Measurements from ENCODE around the gene MARCHF2. TPM values are rescaled to one million over a fixed set of nuclear protein-coding genes. Genes with fewer than 3 reads are reported as not detected.

The MARCHF2 gene
- total and polyA plus RNA-seq, 7 donors = 25.8 to 383 (median 283) TPM

- TF ChIP-seq POLR2AphosphoS5 (IDR thresholded peaks at IDR 0.05) (peak in 2 of 4 donors; percentile 60 to 66), EP300 (IDR thresholded peaks at IDR 0.05) (no peak), POLR2A (IDR thresholded peaks at IDR 0.05) (peak in 1 of 2 donors; percentile 18), CTCF (IDR thresholded peaks at IDR 0.05) (no peak)
- Histone ChIP-seq H3K27ac (peak overlapping the region; percentile 99 to 100 (median 100)), H3K36me3 (no peaks in the 10 kb centered on the region), H3K4me3 (peak overlapping the region; percentile 55 to 100 (median 92)), H3K27me3 (no peaks in the 10 kb centered on the region), H3K9me3 (no peaks in the 10 kb centered on the region), H3K4me1 (peaks cover 4 to 50% (median 44%) of the 10 kb centered on the region in 4 donors)
- WGBS, 2 donors = 0 to 1% methylated on average over 28 of the region's 28 CpGs
- intact Hi-C loops (cut with DNase I) = loop anchor here (1.0 kb wide), 1 partner anchor 28 kb away; no protein-coding TSS in a partner anchor
- peak; percentile 98 for DNase-seq
Observed at GRCh38 chr19:8390617-8390981, 22.5 kb upstream of the MARCHF2 start.

GRCh38 chr19:8391198-8392016 is 21.7 kb upstream of the MARCHF2 start:
- Histone ChIP-seq H3K9me3 (no peaks in the 10 kb centered on the region), H3K27ac (peak overlapping the region; percentile 99 to 100 (median 100)), H3K4me1 (peaks cover 4 to 54% (median 47%) of the 10 kb centered on the region in 4 donors), H3K36me3 (no peaks in the 10 kb centered on the region), H3K4me3 (peak overlapping the region in 2 of 4 donors; percentile 84 to 100), H3K27me3 (no peaks in the 10 kb centered on the region)
- peak; percentile 69 for DNase-seq
- intact Hi-C loops (cut with DNase I) = no loop called here
- WGBS, 2 donors = 70 to 76% methylated on average over 23 of the region's 23 CpGs
- no peak for TF ChIP-seq POLR2A (IDR thresholded peaks at IDR 0.05)
- no peak for TF ChIP-seq EP300 (IDR thresholded peaks at IDR 0.05)
- no peak for TF ChIP-seq POLR2AphosphoS5 (IDR thresholded peaks at IDR 0.05)
- no peak for TF ChIP-seq CTCF (IDR thresholded peaks at IDR 0.05)

GRCh38 chr19:8392017-8392591 is 21.0 kb upstream of the MARCHF2 start:
- DNase-seq = peak; percentile 83
- intact Hi-C loops (cut with DNase I) = no loop called here
- H3K27me3 ChIP-seq = no peaks in the 10 kb centered on the region
- H3K27ac ChIP-seq = peak overlapping the region; percentile 99 to 100 (median 100)
- peak overlapping the region in 1 of 4 donors; percentile 84 for H3K4me3 ChIP-seq
- H3K4me1 ChIP-seq = peaks cover 4 to 61% (median 54%) of the 10 kb centered on the region in 4 donors
- 41 to 51% methylated on average over 11 of the region's 11 CpGs for WGBS, 2 donors
- H3K9me3 ChIP-seq = no peaks in the 10 kb centered on the region
- no peak for TF ChIP-seq EP300 (IDR thresholded peaks at IDR 0.05)
- peak; percentile 25 to 80 (median 44) for TF ChIP-seq POLR2AphosphoS5 (IDR thresholded peaks at IDR 0.05)
- no peaks in the 10 kb centered on the region for H3K36me3 ChIP-seq

- no peak overlapping the region for H3K4me3 ChIP-seq
- H3K4me1 ChIP-seq = peaks cover 4 to 73% (median 65%) of the 10 kb centered on the region in 4 donors
- H3K27ac ChIP-seq = peak overlapping the region; percentile 99 to 100 (median 100)
- no peaks in the 10 kb centered on the region for H3K36me3 ChIP-seq
- H3K27me3 ChIP-seq = no peaks in the 10 kb centered on the region
- H3K9me3 ChIP-seq = no peaks in the 10 kb centered on the region
- intact Hi-C loops (cut with DNase I) = no loop called here
- 74 to 93% methylated on average over 8 of the region's 8 CpGs for WGBS, 2 donors
- TF ChIP-seq CTCF (IDR thresholded peaks at IDR 0.05) = no peak
- TF ChIP-seq POLR2A (IDR thresholded peaks at IDR 0.05) = no peak
- no peak for TF ChIP-seq POLR2AphosphoS5 (IDR thresholded peaks at IDR 0.05)
- TF ChIP-seq EP300 (IDR thresholded peaks at IDR 0.05) = no peak
- no peak for DNase-seq
Observed at GRCh38 chr19:8393192-8393870, 19.8 kb upstream of the MARCHF2 start.

GRCh38 chr19:8393871-8394250 is 19.2 kb upstream of the MARCHF2 start:
- H3K9me3 ChIP-seq = no peaks in the 10 kb centered on the region
- no peaks in the 10 kb centered on the region for H3K27me3 ChIP-seq
- WGBS, 2 donors = 90 to 95% methylated on average over 8 of the region's 8 CpGs
- no peak for TF ChIP-seq EP300 (IDR thresholded peaks at IDR 0.05)
- TF ChIP-seq CTCF (IDR thresholded peaks at IDR 0.05) = no peak
- no peak for TF ChIP-seq POLR2AphosphoS5 (IDR thresholded peaks at IDR 0.05)
- TF ChIP-seq POLR2A (IDR thresholded peaks at IDR 0.05) = no peak
- intact Hi-C loops (cut with DNase I) = no loop called here
- peak overlapping the region; percentile 99 to 100 (median 100) for H3K27ac ChIP-seq
- no peak overlapping the region for H3K4me3 ChIP-seq
- no peak for DNase-seq
- no peaks in the 10 kb centered on the region for H3K36me3 ChIP-seq
- peaks cover 4 to 75% (median 66%) of the 10 kb centered on the region in 4 donors for H3K4me1 ChIP-seq
